HPDE6-E6E7 (cell line): ENCODE results near the gene NMT1.

Experiments used
- DNase-seq: peaks from one replicate; pipeline ENCODE4 v3.0.0; 2011; ENCODE audit warnings: missing footprints; ENCODE audit errors: extremely low spot score

NMT1 gene

GRCh38 chr17:45135978-45136791, 75.1 kb downstream of the NMT1 start:
- DNase-seq = no peak

DNA sequence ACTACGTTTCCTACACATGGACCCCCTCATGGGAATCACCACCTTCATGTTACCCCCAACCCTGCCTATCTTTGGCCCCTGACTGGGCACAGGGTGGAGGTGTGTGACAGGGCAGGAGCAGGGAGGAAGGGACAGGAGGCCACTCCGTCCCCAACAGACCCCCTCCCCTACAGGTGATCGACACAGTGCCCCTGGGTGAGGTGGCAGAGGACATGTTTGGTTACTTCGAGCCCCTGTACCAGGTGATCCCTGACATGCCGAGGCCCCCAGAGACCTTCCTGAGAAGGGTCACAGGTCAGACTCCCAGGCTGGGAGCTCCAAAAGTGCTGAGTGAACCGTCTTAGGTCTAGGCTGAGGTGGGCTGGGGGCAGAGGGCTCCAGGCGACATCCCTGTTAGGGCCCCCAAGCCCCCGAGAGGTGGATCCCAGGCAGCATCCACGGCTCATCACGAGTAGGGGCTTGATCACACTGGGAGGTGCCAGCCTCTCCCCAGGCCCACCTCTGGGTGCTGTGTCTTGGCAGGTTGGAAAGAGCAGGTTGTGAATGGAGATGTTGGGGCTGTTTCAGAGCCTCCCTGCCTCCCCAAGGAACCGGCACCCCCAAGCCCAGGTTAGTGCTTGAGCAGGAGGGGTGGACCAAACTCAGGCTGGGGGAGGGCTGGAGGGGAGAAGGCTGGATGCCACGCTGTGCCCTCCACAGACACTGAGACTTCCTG, 75.9 kb downstream of the NMT1 start:
- DNase-seq = no peak

GRCh38 chr17:45137561-45138305, 76.6 kb downstream of the NMT1 start:
- no peak for DNase-seq

DNA sequence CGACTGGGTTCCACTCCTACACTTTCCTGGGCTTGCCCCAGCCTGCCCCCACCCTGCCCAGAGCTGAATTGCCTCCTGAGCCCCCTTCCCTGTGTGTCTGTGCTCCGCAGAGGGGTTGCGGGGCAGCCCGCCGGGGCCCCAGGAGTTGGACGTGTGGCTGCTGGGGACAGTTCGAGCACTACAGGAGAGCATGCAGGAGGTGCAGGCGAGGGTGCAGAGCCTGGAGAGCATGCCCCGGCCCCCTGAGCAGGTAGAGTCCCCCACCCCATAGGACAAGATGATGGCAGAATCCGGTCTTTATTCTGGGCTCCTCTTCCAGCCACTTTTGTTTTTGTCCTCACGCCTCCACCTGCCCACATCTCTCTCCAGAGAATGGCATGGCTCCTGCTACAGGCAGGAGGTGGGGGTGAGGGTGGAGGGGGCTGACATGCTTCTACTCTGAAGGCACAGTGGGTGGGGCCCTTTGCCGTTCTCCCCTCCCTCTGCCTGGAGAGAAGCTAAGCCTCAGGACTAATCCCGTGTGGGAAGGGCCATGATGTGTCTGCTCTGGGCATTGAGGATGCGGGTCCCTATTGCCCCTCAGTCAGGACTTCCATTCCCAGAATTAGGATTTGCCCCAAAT, 77.9 kb downstream of the NMT1 start:
- no peak for DNase-seq

- DNase-seq = no peak
Measured at GRCh38 chr17:45139533-45139920, 78.4 kb downstream of the NMT1 start.

DNA sequence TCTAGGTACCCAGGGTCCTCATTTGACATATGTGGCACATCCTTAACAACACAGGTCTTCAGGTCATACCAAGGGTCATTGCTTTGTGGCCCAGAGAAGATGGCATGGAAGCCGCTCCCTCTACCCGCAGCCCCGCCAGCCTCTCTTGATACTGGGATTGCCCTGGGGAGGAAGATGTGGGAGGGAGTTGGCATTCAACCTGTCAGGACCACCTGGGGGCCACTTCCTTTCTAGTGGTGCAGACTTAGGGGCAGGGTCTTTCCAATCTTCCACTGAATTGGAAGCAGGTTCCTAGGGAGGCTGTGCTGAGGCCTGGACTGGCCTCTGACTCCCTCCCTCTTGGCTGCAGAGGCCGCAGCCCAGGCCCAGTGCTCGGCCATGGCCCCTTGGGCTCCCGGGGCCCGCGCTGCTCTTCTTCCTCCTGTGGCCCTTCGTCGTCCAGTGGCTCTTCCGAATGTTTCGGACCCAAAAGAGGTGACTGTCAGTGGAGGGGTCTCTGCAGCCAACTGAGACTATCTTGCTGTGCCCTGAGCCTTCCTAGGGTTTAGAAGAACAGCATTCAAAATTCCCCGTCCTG, 82.1 kb downstream of the NMT1 start:
- no peak for DNase-seq

DNA sequence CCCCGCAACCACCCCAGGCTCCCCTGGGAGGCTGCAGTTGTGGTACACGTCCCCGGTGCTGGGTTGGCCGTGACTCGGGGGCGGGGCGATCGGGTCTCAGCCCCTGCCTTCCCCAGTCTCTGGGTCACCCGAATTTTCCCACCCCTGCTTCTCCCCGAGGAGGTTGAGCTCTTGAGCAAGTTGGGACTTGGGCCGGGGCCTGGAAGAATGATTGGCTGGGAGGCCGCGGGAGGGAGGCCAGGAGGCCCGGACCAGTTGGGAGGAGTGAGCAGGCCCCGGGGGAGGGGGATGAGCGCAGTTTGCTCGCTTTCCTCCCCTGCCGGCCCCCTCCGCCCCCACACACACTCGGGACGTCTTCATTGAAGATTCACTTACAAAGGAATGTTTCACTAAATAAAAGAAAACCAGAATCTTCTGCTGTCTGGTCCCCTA, 82.7 kb downstream of the NMT1 start:
- DNase-seq = no peak

- no peak for DNase-seq
Measured at GRCh38 chr17:45144199-45145034, 83.3 kb downstream of the NMT1 start.

DNA sequence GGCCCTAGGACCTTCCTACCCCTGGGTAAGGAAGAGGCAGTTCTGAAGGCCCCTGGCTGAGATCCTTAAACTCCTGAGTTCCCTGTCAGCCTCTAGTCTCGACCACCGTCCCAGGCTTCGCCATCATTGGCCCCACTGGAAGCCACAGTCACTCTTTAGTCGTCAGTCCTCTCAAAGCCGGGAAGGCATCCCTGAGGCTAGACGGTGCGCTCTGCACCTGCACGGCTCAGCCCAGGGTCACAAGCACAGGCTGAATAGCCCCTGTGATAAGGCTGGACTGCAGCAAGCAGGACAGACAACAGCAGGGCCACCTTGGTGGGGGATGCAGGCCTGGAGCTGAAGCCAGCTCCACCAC, 83.9 kb downstream of the NMT1 start:
- no peak for DNase-seq

DNA sequence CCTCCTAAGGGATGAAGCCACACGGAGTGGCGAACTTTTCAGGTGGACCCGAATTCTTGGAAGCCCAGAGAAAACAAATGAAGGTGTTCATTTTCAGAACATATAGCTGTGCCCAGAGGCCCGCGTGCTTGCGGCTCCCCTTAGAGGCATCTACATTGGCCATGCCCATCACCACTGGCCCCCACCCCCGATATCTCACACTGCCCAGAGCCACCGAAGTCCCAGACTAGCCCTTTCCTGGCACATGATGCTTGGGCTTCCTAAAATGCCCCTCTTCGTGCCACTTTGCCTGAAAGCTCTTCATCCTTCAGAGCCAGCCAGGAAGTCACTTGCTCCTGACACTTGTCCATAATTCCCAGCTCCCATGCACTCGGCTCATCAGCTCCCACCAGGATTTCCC, 85.0 kb downstream of the NMT1 start:
- DNase-seq = no peak

GRCh38 chr17:45146592-45146889, 85.4 kb downstream of the NMT1 start:
- DNase-seq = no peak

DNA sequence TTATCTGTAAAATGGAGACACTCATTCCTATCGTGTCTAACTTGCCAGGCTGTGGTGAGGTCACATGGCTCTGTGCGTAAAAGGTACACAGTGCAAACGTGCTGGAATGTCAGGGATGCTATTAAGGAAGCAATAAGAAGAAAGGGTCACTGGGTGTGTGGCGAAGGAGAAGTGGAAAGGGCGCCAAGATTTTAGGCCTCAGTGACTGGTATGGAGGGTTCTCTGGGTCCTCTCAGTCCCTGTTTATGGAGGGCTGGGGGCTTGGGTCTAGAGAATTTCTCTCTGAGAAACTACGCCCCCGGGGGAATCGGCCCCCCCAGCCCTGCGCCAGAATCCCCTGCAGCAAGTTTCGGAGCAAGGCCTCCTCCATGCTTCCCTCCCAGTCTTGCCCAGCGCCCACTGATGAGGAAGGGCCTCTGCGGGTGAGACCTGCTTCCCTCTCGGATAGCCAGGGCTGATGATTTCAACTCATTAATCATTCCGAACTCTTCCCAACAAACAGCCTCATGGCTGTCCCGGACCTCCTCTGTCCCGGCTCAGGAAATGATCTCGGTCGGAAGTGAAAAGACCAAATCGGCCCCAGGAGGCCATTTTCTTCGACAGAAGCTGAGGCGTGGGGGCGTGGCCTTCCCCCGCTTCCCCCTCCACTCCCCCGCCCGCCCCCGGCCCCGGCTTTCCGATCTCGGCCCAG, 85.9 kb downstream of the NMT1 start:
- no peak for DNase-seq

- DNase-seq = no peak
Measured at GRCh38 chr17:45147581-45148182, 86.6 kb downstream of the NMT1 start.

DNA sequence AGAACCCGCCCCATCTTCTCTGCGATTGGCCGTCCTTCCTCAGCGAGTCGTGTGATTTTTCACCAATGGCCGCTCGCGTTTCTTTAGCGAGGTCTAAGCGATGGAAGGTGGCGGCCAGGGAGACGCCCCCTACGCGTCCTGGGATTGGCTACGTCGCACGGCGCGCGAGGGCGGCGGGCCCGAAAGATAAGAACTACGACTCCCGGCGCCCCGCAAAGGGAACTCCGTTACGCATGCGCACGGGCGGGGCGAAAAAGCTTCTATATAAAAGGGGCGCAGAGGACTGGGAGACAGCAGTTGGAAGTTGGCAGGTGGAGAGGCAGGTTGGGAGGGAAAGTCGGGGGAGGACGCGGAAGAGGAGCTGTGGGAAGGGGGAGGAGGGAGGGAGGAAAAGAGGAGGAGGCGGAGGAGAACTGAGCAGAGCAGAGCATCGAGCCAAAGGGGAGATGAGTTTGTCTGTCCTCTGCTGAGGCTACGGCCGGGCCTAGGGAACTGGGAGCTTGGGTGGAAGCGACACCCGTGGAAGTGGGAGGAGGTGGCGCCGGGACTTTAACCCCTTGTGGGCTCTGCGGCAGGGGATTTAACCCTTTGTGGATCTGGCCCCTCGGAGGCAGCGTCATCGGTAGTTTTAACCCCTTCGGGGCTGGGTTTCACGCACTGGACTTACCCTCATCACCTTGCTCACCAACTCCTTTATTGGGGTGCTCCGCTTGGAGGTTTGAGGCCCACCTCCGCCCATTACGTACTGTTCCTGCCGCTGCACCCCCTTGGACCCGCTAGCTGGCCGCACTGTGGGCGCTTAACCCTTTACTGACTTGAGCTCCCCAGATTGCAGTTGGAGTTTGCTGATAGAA, 87.3 kb downstream of the NMT1 start, which contains the start of gene HEXIM1:
Gene HEXIM1, plus strand, starts transcription at position 293 of the 854 bp plus-strand sequence. CDS start 716 bp downstream, outside the sequence.
- peak; percentile 98 for DNase-seq

DNA sequence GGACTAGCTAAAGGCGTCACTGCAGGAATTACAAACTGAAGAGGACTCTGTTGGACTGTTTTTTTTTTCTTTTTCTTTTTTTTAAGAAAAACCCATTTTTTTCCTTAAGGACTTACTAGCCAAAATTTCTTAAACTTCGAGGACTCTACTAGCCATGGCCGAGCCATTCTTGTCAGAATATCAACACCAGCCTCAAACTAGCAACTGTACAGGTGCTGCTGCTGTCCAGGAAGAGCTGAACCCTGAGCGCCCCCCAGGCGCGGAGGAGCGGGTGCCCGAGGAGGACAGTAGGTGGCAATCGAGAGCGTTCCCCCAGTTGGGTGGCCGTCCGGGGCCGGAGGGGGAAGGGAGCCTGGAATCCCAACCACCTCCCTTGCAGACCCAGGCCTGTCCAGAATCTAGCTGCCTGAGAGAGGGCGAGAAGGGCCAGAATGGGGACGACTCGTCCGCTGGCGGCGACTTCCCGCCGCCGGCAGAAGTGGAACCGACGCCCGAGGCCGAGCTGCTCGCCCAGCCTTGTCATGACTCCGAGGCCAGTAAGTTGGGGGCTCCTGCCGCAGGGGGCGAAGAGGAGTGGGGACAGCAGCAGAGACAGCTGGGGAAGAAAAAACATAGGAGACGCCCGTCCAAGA, 88.0 kb downstream of the NMT1 start:
- no peak for DNase-seq

DNA sequence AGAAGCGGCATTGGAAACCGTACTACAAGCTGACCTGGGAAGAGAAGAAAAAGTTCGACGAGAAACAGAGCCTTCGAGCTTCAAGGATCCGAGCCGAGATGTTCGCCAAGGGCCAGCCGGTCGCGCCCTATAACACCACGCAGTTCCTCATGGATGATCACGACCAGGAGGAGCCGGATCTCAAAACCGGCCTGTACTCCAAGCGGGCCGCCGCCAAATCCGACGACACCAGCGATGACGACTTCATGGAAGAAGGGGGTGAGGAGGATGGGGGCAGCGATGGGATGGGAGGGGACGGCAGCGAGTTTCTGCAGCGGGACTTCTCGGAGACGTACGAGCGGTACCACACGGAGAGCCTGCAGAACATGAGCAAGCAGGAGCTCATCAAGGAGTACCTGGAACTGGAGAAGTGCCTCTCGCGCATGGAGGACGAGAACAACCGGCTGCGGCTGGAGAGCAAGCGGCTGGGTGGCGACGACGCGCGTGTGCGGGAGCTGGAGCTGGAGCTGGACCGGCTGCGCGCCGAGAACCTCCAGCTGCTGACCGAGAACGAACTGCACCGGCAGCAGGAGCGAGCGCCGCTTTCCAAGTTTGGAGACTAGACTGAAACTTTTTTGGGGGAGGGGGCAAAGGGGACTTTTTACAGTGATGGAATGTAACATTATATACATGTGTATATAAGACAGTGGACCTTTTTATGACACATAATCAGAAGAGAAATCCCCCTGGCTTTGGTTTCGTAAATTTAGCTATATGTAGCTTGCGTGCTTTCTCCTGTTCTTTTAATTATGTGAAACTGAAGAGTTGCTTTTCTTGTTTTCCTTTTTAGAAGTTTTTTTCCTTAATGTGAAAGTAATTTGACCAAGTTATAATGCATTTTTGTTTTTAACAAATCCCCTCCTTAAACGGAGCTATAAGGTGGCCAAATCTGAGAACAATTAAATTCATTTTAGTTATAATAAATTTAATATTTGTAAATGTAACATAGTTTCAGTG, 88.8 kb downstream of the NMT1 start:
- DNase-seq = no peak
